Breast epithelium (tissue), 3 donors: ENCODE results near the gene PPP1R7.

Source experiments
- POLR2A ChIP-seq: fragments of 450-650 bp; IDR thresholded peaks from one replicate; pipeline ENCODE4 v1.6.1; 2016; ENCODE audit warnings: antibody characterized with exemption, mild to moderate bottlenecking, moderate library complexity
- POLR2AphosphoS5 ChIP-seq, 3 donors: sonication (generic); formaldehyde crosslinking; IDR thresholded peaks; one replicate each; pipeline ENCODE4 v1.6.1; 2017; ENCODE audit warnings: antibody characterized with exemption in 3 of 3
- TF ChIP-seq, protein P1 (sequence below), 3 donors: fragments of 450-650 bp; IDR thresholded peaks; one replicate each; pipeline ENCODE4 v1.5.1; 2016 to 2017; ENCODE audit warnings: antibody characterized with exemption in 3 of 3, mild to moderate bottlenecking in 3 of 3, moderate library complexity in 3 of 3

DNA sequence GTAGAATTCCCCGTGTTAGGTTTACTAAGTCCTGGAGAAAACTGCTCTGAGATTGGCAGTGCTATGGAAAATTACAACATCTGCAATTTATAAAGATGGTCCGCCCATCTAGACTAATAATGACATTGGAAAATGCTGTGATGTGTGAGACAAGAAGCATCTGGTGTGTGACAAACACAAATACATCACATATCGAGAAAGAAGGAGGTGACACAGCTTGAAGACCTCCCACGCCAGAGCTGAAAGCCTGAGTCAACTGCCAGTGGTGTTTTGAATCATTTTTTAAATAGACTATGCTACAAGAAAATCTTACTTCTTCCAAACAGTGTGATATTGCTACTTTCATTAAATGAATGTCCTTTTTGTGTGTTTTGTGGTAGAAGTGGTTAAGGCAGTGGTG is 29.6 kb downstream of the PPP1R7 start:
- TF ChIP-seq, protein P1, sequence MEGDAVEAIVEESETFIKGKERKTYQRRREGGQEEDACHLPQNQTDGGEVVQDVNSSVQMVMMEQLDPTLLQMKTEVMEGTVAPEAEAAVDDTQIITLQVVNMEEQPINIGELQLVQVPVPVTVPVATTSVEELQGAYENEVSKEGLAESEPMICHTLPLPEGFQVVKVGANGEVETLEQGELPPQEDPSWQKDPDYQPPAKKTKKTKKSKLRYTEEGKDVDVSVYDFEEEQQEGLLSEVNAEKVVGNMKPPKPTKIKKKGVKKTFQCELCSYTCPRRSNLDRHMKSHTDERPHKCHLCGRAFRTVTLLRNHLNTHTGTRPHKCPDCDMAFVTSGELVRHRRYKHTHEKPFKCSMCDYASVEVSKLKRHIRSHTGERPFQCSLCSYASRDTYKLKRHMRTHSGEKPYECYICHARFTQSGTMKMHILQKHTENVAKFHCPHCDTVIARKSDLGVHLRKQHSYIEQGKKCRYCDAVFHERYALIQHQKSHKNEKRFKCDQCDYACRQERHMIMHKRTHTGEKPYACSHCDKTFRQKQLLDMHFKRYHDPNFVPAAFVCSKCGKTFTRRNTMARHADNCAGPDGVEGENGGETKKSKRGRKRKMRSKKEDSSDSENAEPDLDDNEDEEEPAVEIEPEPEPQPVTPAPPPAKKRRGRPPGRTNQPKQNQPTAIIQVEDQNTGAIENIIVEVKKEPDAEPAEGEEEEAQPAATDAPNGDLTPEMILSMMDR (IDR thresholded peaks at IDR 0.05), result no peak
- TF ChIP-seq POLR2AphosphoS5 (IDR thresholded peaks at IDR 0.05) (no peak), POLR2A (no peak)
